ENCODE measurements around the gene CYTL1.
"Not testable (repeated sequence)": the region's sequence is repeated elsewhere in the genome, so short reads cannot be mapped to it uniquely, and the experiment has no call there.

CYTL1 gene

GRCh38 chr4:5032813-5033212 is 13.6 kb upstream of the CYTL1 start:
- DNase-seq: no peak

- no peak for DNase-seq
These were observed 11.7 kb upstream of the CYTL1 start for GRCh38 chr4:5030927-5031326.

- no peak for DNase-seq
These were observed 11.0 kb upstream of the CYTL1 start for GRCh38 chr4:5030221-5030620.

- DNase-seq: no peak
These were observed 10.2 kb upstream of the CYTL1 start for GRCh38 chr4:5029447-5029846.

- DNase-seq: no peak
These were observed 9.2 kb upstream of the CYTL1 start for GRCh38 chr4:5028480-5028879.

- no peak for DNase-seq
These were observed 8.1 kb upstream of the CYTL1 start for GRCh38 chr4:5027346-5027745.

- DNase-seq: no peak
These were observed 7.1 kb upstream of the CYTL1 start for GRCh38 chr4:5026371-5026770.

GRCh38 chr4:5024673-5025072 is 5.4 kb upstream of the CYTL1 start:
- no peak for DNase-seq

GRCh38 chr4:5021546-5021945 is 2.3 kb upstream of the CYTL1 start:
- no peak for DNase-seq

GRCh38 chr4:5020341-5020740 is 1.1 kb upstream of the CYTL1 start:
- DNase-seq: no peak

- no peak for DNase-seq
These were observed 538 bp upstream of the CYTL1 start for GRCh38 chr4:5019796-5020195.

GRCh38 chr4:5018603-5019002 is 655 bp downstream of the CYTL1 start:
- DNase-seq: no peak

- no peak for DNase-seq
These were observed 1.2 kb downstream of the CYTL1 start for GRCh38 chr4:5018096-5018495.

GRCh38 chr4:5014007-5014682 is 5.1 kb downstream of the CYTL1 start:
- no peak for DNase-seq

- no peak for DNase-seq
These were observed 6.3 kb downstream of the CYTL1 start for GRCh38 chr4:5012958-5013357.

GRCh38 chr4:5012244-5012898 is 6.9 kb downstream of the CYTL1 start:
- DNase-seq: no peak

- DNase-seq: no peak
These were observed 8.3 kb downstream of the CYTL1 start for GRCh38 chr4:5010984-5011383.

GRCh38 chr4:5009796-5010195 is 9.5 kb downstream of the CYTL1 start:
- no peak for DNase-seq

GRCh38 chr4:5006932-5007331 is 12.3 kb downstream of the CYTL1 start:
- DNase-seq: not testable (repeated sequence)

GRCh38 chr4:5004496-5004895 is 14.8 kb downstream of the CYTL1 start:
- DNase-seq: no peak

- DNase-seq: no peak
These were observed 15.3 kb downstream of the CYTL1 start for GRCh38 chr4:5003918-5004317.

- no peak for DNase-seq
These were observed 15.8 kb downstream of the CYTL1 start for GRCh38 chr4:5003372-5003857.

GRCh38 chr4:5001641-5002040 is 17.6 kb downstream of the CYTL1 start:
- DNase-seq: not testable (repeated sequence)

- peak; percentile 52 for DNase-seq
These were observed 22.3 kb downstream of the CYTL1 start for GRCh38 chr4:4996935-4997334.

GRCh38 chr4:4995908-4996265 is 23.4 kb downstream of the CYTL1 start:
- DNase-seq: no peak
